ENCODE results near the gene KCNC1. TPM values are rescaled to one million over a fixed set of nuclear protein-coding genes. Genes with fewer than 3 reads are reported as not detected.

The KCNC1 gene
- total and polyA plus RNA-seq, 4 donors: 0.54 TPM; not detected in 3

DNA sequence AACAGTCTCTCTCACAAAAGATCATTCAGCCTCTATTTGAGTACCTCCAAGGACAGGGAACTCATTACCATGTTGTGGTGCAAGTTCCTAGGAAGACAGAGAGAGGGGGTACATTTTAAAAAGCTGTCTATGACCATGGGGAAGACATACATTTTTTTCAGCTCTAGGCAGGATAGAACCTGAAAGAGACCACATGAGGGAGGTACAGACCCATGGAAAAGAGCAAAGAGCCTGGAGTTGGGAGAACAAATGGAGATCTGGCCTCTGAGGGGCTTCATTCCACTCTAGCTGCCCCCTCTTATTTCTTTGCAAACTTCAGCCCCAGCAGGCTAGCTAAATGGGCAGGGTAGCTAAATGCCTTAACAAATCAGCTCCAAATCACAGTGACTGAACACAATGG, 36.3 kb downstream of the KCNC1 start:
- DNase-seq (ENCODE audit: low spot score): no peak

DNA sequence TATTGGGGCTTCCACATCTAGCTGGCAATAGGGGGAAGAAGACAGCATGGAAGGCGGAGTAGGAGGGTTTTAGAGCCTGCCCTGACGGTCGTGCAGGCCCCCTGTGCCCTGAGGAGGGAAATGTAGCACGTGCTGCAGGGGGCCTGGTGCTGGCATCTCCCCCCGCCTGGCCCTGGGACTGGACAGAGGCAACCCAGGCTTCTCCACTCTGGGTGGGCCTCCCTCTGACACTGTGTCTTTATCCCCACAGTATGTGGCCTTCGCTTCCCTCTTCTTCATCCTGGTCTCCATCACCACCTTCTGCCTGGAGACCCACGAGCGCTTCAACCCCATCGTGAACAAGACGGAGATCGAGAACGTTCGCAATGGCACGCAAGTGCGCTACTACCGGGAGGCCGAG, 36.8 kb downstream of the KCNC1 start:
- no peak overlapping the region for H3K4me3 ChIP-seq (ENCODE audit: low read depth in 1 of 3, low read length in 3 of 3)
- 95% methylated on average over 17 of the region's 17 CpGs for WGBS
- peaks cover 3 to 15% (median 13%) of the 10 kb centered on the region in 4 donors for H3K4me1 ChIP-seq (ENCODE audit: control insufficient read depth in 4 of 4, insufficient read depth in 4 of 4, low read length in 3 of 4)
- DNase-seq (ENCODE audit: low spot score): no peak
- H3K27me3 ChIP-seq (ENCODE audit: control insufficient read depth in 4 of 4, insufficient read depth in 4 of 4, low read length in 3 of 4): no peaks in the 10 kb centered on the region
- H3K9me3 ChIP-seq (ENCODE audit: control insufficient read depth in 4 of 4, low read length in 3 of 4): no peaks in the 10 kb centered on the region
- H3K27ac ChIP-seq (ENCODE audit: low read depth in 1 of 2, low read length in 2 of 2): no peak overlapping the region
- no peak overlapping the region for H3K9ac ChIP-seq (ENCODE audit: low read depth in 1 of 2, low read length in 2 of 2)
- no peaks in the 10 kb centered on the region for H3K36me3 ChIP-seq (ENCODE audit: control insufficient read depth in 4 of 4, insufficient read depth in 3 of 4, low read depth in 1 of 4, low read length in 3 of 4)
- TF ChIP-seq TAF1 (conservative IDR thresholded peaks at IDR 0.05) (no peak), EGR1 (IDR thresholded peaks at IDR 0.05; ENCODE audit: low read depth in 2 of 2) (no peak), JUND (IDR thresholded peaks at IDR 0.05) (no peak), GABPA (IDR thresholded peaks at IDR 0.05 in 1 of 2, conservative IDR thresholded peaks at IDR 0.05 in 1 of 2) (no peak), HNF4G (IDR thresholded peaks at IDR 0.05) (no peak), YY1 (IDR thresholded peaks at IDR 0.05) (no peak)
- TF ChIP-seq, protein P1, sequence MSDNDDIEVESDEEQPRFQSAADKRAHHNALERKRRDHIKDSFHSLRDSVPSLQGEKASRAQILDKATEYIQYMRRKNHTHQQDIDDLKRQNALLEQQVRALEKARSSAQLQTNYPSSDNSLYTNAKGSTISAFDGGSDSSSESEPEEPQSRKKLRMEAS (IDR thresholded peaks at IDR 0.05): no peak
- TF ChIP-seq, protein P2, sequence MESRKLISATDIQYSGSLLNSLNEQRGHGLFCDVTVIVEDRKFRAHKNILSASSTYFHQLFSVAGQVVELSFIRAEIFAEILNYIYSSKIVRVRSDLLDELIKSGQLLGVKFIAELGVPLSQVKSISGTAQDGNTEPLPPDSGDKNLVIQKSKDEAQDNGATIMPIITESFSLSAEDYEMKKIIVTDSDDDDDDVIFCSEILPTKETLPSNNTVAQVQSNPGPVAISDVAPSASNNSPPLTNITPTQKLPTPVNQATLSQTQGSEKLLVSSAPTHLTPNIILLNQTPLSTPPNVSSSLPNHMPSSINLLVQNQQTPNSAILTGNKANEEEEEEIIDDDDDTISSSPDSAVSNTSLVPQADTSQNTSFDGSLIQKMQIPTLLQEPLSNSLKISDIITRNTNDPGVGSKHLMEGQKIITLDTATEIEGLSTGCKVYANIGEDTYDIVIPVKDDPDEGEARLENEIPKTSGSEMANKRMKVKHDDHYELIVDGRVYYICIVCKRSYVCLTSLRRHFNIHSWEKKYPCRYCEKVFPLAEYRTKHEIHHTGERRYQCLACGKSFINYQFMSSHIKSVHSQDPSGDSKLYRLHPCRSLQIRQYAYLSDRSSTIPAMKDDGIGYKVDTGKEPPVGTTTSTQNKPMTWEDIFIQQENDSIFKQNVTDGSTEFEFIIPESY (IDR thresholded peaks at IDR 0.05): no peak
- TF ChIP-seq, protein P3, sequence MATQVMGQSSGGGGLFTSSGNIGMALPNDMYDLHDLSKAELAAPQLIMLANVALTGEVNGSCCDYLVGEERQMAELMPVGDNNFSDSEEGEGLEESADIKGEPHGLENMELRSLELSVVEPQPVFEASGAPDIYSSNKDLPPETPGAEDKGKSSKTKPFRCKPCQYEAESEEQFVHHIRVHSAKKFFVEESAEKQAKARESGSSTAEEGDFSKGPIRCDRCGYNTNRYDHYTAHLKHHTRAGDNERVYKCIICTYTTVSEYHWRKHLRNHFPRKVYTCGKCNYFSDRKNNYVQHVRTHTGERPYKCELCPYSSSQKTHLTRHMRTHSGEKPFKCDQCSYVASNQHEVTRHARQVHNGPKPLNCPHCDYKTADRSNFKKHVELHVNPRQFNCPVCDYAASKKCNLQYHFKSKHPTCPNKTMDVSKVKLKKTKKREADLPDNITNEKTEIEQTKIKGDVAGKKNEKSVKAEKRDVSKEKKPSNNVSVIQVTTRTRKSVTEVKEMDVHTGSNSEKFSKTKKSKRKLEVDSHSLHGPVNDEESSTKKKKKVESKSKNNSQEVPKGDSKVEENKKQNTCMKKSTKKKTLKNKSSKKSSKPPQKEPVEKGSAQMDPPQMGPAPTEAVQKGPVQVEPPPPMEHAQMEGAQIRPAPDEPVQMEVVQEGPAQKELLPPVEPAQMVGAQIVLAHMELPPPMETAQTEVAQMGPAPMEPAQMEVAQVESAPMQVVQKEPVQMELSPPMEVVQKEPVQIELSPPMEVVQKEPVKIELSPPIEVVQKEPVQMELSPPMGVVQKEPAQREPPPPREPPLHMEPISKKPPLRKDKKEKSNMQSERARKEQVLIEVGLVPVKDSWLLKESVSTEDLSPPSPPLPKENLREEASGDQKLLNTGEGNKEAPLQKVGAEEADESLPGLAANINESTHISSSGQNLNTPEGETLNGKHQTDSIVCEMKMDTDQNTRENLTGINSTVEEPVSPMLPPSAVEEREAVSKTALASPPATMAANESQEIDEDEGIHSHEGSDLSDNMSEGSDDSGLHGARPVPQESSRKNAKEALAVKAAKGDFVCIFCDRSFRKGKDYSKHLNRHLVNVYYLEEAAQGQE (IDR thresholded peaks at IDR 0.05): no peak

More for the DNA sequence above, 36.3 kb downstream of the KCNC1 start:
- H3K4me1 ChIP-seq (ENCODE audit: control insufficient read depth in 4 of 4, insufficient read depth in 4 of 4, low read length in 3 of 4): peaks cover 3 to 15% (median 13%) of the 10 kb centered on the region in 4 donors
- H3K27me3 ChIP-seq (ENCODE audit: control insufficient read depth in 4 of 4, insufficient read depth in 4 of 4, low read length in 3 of 4): no peaks in the 10 kb centered on the region
- H3K27ac ChIP-seq (ENCODE audit: low read depth in 1 of 2, low read length in 2 of 2): no peak overlapping the region
- H3K9me3 ChIP-seq (ENCODE audit: control insufficient read depth in 4 of 4, low read length in 3 of 4): no peaks in the 10 kb centered on the region
- no peak overlapping the region for H3K4me3 ChIP-seq (ENCODE audit: low read depth in 1 of 3, low read length in 3 of 3)
- no peak overlapping the region for H3K9ac ChIP-seq (ENCODE audit: low read depth in 1 of 2, low read length in 2 of 2)
- TF ChIP-seq RAD21 (IDR thresholded peaks at IDR 0.05) (peak in 1 of 2 donors; percentile 38), JUND (IDR thresholded peaks at IDR 0.05) (no peak)
- TF ChIP-seq, protein P2 (IDR thresholded peaks at IDR 0.05): no peak
- TF ChIP-seq, protein P4, sequence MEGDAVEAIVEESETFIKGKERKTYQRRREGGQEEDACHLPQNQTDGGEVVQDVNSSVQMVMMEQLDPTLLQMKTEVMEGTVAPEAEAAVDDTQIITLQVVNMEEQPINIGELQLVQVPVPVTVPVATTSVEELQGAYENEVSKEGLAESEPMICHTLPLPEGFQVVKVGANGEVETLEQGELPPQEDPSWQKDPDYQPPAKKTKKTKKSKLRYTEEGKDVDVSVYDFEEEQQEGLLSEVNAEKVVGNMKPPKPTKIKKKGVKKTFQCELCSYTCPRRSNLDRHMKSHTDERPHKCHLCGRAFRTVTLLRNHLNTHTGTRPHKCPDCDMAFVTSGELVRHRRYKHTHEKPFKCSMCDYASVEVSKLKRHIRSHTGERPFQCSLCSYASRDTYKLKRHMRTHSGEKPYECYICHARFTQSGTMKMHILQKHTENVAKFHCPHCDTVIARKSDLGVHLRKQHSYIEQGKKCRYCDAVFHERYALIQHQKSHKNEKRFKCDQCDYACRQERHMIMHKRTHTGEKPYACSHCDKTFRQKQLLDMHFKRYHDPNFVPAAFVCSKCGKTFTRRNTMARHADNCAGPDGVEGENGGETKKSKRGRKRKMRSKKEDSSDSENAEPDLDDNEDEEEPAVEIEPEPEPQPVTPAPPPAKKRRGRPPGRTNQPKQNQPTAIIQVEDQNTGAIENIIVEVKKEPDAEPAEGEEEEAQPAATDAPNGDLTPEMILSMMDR (IDR thresholded peaks at IDR 0.05; ENCODE audit: low read depth, low read length, missing input control): no peak
- no peaks in the 10 kb centered on the region for H3K36me3 ChIP-seq (ENCODE audit: control insufficient read depth in 4 of 4, insufficient read depth in 3 of 4, low read depth in 1 of 4, low read length in 3 of 4)
